CD4-positive, alpha-beta memory T cell (primary cell): ENCODE measurements around the gene RBM19. TPM values are rescaled to one million over a fixed set of nuclear protein-coding genes. Genes with fewer than 3 reads are reported as not detected.

Experiments
- CTCF ChIA-PET: fragments of 350-600 bp; sonication (Branson Sonifier 250); formaldehyde crosslinking; loops from one replicate; lab custom pipeline; 2021; ENCODE audit warnings: inconsistent platforms; ENCODE audit not compliant: partially characterized antibody; lab: Charles Lee
- POLR2A ChIA-PET: fragments of 350-600 bp; sonication (Branson Sonifier 250); formaldehyde crosslinking; loops from one replicate; lab custom pipeline; 2021; ENCODE audit not compliant: partially characterized antibody; lab: Charles Lee
- DNase-seq, 5 donors: peaks; one replicate each; pipeline versions ENCODE4 v3.0.0 to v3.0.0-alpha.2; 2020 to 2022; ENCODE audit warnings: mixed read lengths in 1 of 5
- H3K27ac ChIP-seq: one replicate; pipeline ENCODE4 v1.7.0; 2013; ENCODE audit warnings: low read depth, low read length
- H3K27me3 ChIP-seq: 2 replicates; pipeline ENCODE4 v1.7.0; 2013; ENCODE audit warnings: mild to moderate bottlenecking, low read length, moderate library complexity; ENCODE audit not compliant: insufficient read depth
- H3K36me3 ChIP-seq: 2 replicates; pipeline ENCODE4 v1.7.0; 2013; ENCODE audit warnings: mild to moderate bottlenecking, low read length, moderate library complexity; ENCODE audit not compliant: insufficient read depth
- H3K4me1 ChIP-seq: 2 replicates; pipeline ENCODE4 v1.7.0; 2013; ENCODE audit warnings: mild to moderate bottlenecking, low read length, moderate library complexity; ENCODE audit not compliant: insufficient read depth
- H3K4me3 ChIP-seq, 2 donors: one replicate each; pipeline ENCODE4 v1.7.0; 2013; ENCODE audit warnings: low read length in 2 of 2, mild to moderate bottlenecking in 1 of 2
- H3K9me3 ChIP-seq, 2 donors: one replicate each; pipeline ENCODE4 v1.7.0; 2013; ENCODE audit warnings: low read length in 2 of 2, control low read depth in 1 of 2; ENCODE audit not compliant: control insufficient read depth in 1 of 2
- H3K27ac Mint-ChIP-seq, 7 donors: one replicate each; pipeline ENCODE4 v1.8.0; 2020 to 2021; ENCODE audit warnings: mixed read lengths in 7 of 7, mild to moderate bottlenecking in 6 of 7, inconsistent platforms in 3 of 7, moderate library complexity in 3 of 7
- H3K27me3 Mint-ChIP-seq, 2 donors: one replicate each; pipeline ENCODE4 v1.8.0; 2020 to 2021; ENCODE audit warnings: mixed read lengths in 2 of 2
- H3K36me3 Mint-ChIP-seq, 2 donors: one replicate each; pipeline ENCODE4 v1.8.0; 2020 to 2021; ENCODE audit warnings: mixed read lengths in 2 of 2, inconsistent platforms in 1 of 2, mild to moderate bottlenecking in 1 of 2
- H3K4me1 Mint-ChIP-seq, 4 donors: one replicate each; pipeline ENCODE4 v1.8.0; 2020 to 2021; ENCODE audit warnings: mixed read lengths in 4 of 4, mild to moderate bottlenecking in 1 of 4
- H3K4me3 Mint-ChIP-seq, 8 donors: one replicate each; pipeline ENCODE4 v1.8.0; 2020 to 2021; ENCODE audit warnings: mixed read lengths in 8 of 8, mild to moderate bottlenecking in 7 of 8, moderate library complexity in 6 of 8, inconsistent platforms in 3 of 8
- H3K9me3 Mint-ChIP-seq, 8 donors: one replicate each; pipeline ENCODE4 v1.8.0; 2020 to 2021; ENCODE audit warnings: mixed read lengths in 8 of 8, mild to moderate bottlenecking in 5 of 8, inconsistent platforms in 3 of 8, moderate library complexity in 1 of 8
- intact Hi-C: fragments of 100-400 bp; cut with micrococcal nuclease; formaldehyde crosslinking; loops from one replicate; pipeline ENCODE4 v1.15.1; 2023
- polyA plus RNA-seq, 2 donors: library from polyadenylated mRNA; unstranded; fragments of 300-500 nt; fragmentation: Illumina TruSeq; gene quantifications; one replicate each; pipeline ENCODE4 v1.2.3, GENCODE V29; 2021
- total RNA-seq, 2 experiments: library from RNA; stranded (reverse); gene quantifications; one replicate each; pipeline ENCODE4 v1.2.3, GENCODE V29; 2021

Gene RBM19
- total and polyA plus RNA-seq, 4 experiments from 2014 or later = 2.9 to 78.4 (median 42.4) TPM

DNA sequence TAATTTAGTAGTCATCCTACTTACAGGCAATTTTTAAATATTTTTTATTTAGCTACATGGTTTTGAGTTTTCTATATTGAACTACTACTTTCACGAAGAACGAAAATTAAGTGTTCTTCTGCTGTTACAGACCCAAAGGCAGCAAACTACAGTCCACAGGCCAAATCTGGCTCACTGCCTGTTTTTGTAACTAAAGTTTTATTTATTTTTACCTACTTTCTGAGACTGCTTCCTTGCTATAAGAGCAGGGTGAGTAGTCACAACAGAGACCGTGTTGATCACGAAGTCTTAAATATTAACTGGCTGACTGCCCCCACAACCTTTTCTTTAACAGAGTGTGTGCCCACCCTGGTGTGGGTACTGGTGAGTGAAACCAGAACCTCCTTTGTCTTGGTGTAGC, 11.6 kb downstream of the RBM19 start:
- no peak overlapping the region for H3K27ac Mint-ChIP-seq
- H3K27me3 Mint-ChIP-seq = no peaks in the 10 kb centered on the region
- ChIA-PET CTCF (interaction anchor here (3.4 kb wide), 1 partner anchor 13 kb away, joined by 12 read pairs; the partner anchor contains the start of gene RBM19), POLR2A (no interaction called here)
- no peak overlapping the region for H3K4me3 Mint-ChIP-seq
- DNase-seq = no peak
- H3K4me1 Mint-ChIP-seq = peaks cover 0 to 4% (median 0%) of the 10 kb centered on the region in 4 donors
- intact Hi-C loops = no loop called here
- no peaks in the 10 kb centered on the region for H3K9me3 Mint-ChIP-seq
- no peaks in the 10 kb centered on the region for H3K4me1 ChIP-seq
- no peak overlapping the region for H3K4me3 ChIP-seq
- H3K36me3 Mint-ChIP-seq = peaks cover 60 to 90% of the 10 kb centered on the region in 2 donors
- no peaks in the 10 kb centered on the region for H3K27me3 ChIP-seq
- H3K36me3 ChIP-seq = peaks cover 82% of the 10 kb centered on the region
- no peak overlapping the region for H3K27ac ChIP-seq
- no peaks in the 10 kb centered on the region for H3K9me3 ChIP-seq

DNA sequence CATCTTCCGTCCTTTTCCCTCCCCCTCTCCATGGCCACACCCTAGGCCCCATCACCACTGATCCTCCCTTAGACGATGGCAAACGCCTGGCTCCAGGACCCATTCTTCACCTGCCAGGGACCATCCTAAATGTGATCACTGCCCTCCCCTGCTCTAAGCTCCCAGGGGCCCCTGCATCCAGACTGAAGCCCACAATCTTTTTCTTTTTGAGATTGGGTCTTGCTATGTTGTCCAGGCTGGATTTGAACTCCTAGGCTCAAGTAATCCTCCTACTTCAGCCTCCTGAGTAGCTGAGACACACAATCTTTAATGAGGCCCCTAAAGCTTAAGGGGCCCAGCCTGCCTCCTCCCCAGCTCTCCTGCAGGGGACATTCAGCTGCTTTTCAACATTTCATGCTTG, 15.3 kb downstream of the RBM19 start:
- intact Hi-C loops = no loop called here
- Mint-ChIP-seq H3K9me3 (no peaks in the 10 kb centered on the region), H3K4me1 (no peaks in the 10 kb centered on the region), H3K36me3 (peaks cover 67 to 94% of the 10 kb centered on the region in 2 donors), H3K4me3 (no peak overlapping the region), H3K27me3 (no peaks in the 10 kb centered on the region), H3K27ac (peak overlapping the region in 1 of 7 donors; percentile 62)
- DNase-seq = no peak
- Histone ChIP-seq H3K4me3 (no peak overlapping the region), H3K36me3 (peaks cover 86% of the 10 kb centered on the region), H3K9me3 (no peaks in the 10 kb centered on the region), H3K27me3 (no peaks in the 10 kb centered on the region), H3K4me1 (no peaks in the 10 kb centered on the region), H3K27ac (no peak overlapping the region)
- CTCF ChIA-PET = no interaction called here
- POLR2A ChIA-PET = no interaction called here

DNA sequence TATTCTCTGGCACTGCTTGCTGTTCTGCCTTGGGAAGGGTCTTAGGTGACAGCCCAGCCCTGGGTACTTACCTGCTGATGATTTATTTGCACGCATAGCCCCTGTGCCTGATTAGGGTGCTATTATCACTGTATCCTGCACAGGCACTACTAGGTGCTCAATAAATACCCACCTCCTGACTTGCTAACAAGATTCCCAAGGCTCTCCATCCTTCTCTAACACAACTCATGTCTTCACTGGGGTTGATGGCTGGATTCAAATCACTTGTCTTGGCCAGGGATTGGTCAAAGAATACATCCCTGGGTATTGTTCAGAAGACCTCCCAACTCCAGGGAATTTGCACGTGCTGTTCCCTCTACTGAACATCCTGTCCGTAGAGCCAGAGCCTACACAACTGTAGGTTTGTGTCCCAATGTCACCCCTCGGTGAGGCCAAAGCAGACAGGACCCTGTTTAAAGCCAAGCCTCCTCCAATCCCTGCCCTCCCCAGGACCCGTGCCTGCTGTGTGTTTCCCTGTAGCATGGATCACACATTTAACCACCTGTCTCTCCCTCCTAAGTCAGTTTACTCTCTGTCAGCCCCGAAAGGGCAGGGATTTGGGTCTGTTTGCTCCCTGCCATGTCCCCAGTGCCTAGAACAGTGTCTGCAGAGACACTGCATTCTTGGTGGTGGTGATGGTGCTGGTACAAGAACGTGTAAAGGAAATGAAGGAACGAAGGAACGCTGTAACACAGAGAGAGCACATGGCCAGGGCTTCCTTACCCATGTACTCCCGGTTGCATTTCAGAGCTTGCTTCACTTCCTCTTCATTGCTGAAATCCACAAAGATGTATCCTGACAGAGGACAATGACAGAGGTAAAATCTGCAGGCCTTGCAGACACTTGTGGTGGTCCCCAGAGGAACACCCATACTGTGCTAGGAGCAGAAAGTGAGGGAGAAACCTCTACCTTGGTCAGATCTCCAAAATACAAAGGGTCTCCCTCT, 16.5 kb downstream of the RBM19 start:
- no peaks in the 10 kb centered on the region for H3K4me1 Mint-ChIP-seq
- H3K27me3 Mint-ChIP-seq = no peaks in the 10 kb centered on the region
- H3K27ac Mint-ChIP-seq = peak overlapping the region in 2 of 7 donors; percentile 25 to 62
- H3K27me3 ChIP-seq = no peaks in the 10 kb centered on the region
- ChIA-PET POLR2A (no interaction called here), CTCF (no interaction called here)
- intact Hi-C loops = no loop called here
- peaks cover 71 to 94% of the 10 kb centered on the region in 2 donors for H3K36me3 Mint-ChIP-seq
- H3K4me1 ChIP-seq = no peaks in the 10 kb centered on the region
- peaks cover 82% of the 10 kb centered on the region for H3K36me3 ChIP-seq
- H3K27ac ChIP-seq = no peak overlapping the region
- H3K9me3 Mint-ChIP-seq = no peaks in the 10 kb centered on the region
- no peak overlapping the region for H3K4me3 Mint-ChIP-seq
- no peak for DNase-seq
- no peaks in the 10 kb centered on the region for H3K9me3 ChIP-seq
- H3K4me3 ChIP-seq = no peak overlapping the region

DNA sequence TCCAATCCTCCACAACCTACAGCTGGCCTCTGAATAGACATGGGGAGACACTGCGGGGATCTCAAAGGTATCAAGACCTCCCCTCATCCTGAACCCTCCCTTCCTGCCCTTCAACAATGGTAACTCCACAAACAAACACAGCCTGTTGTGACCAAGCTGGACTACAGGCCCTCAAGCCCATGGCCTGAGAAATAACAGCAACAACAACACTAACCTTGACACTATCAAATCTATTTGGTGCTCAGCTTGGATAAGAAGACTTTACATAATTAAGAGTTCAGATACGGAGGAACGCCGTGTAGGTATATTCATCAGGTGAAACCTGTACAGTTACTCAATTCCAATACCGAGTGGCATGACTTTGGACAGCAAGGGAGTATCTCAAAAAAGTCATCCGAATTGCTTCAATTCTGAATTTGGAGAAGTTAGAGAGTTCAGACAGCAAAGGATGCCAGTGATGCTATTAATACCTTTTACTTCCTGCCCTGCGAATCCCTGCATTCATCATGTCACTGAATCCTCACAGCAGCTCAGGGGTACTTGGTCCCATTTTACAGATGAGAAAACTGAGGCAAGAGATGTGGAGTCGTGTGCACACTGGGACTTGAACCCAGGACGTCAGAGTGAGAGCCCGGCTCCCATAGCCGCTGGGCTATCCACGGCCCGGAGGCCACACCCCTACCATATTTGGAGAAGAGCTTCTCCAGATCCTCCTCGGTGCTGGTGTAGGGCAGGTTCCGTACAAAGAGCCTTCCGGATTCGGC, 17.8 kb downstream of the RBM19 start:
- H3K9me3 Mint-ChIP-seq = no peaks in the 10 kb centered on the region

DNA sequence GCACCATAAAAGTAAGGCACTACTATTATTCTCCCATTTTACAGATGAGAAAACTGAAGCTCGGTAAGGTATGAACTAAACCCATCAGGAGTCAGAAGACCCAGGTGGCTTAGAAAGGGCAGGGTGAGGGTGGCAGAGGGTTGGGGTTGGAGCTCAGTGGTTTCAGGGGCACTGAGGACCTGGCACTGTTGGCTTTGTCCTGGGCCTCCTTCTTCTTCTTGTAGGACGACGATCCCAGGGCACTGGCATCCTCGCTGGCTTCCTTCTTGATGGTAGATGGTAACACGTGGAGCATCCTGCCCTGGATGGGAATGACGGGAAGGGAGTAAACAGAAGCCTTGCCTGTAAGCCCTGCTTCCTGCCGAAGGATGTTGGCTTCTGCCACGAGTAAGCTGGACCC, 19.9 kb downstream of the RBM19 start:
- no peaks in the 10 kb centered on the region for H3K27me3 Mint-ChIP-seq
- CTCF ChIA-PET = no interaction called here
- H3K4me1 Mint-ChIP-seq = no peaks in the 10 kb centered on the region
- Histone ChIP-seq H3K9me3 (no peaks in the 10 kb centered on the region), H3K4me1 (no peaks in the 10 kb centered on the region), H3K4me3 (no peak overlapping the region), H3K27ac (no peak overlapping the region), H3K36me3 (peaks cover 81% of the 10 kb centered on the region), H3K27me3 (no peaks in the 10 kb centered on the region)
- H3K4me3 Mint-ChIP-seq = no peak overlapping the region
- POLR2A ChIA-PET = no interaction called here
- H3K27ac Mint-ChIP-seq = no peak overlapping the region
- DNase-seq = no peak
- H3K9me3 Mint-ChIP-seq = no peaks in the 10 kb centered on the region
- intact Hi-C loops = no loop called here
- peaks cover 75 to 89% of the 10 kb centered on the region in 2 donors for H3K36me3 Mint-ChIP-seq

More for the DNA sequence above, 17.8 kb downstream of the RBM19 start:
- Histone ChIP-seq H3K36me3 (peaks cover 80% of the 10 kb centered on the region), H3K4me1 (no peaks in the 10 kb centered on the region), H3K27ac (no peak overlapping the region), H3K9me3 (no peaks in the 10 kb centered on the region), H3K27me3 (no peaks in the 10 kb centered on the region), H3K4me3 (no peak overlapping the region)
- intact Hi-C loops = no loop called here
- no peak overlapping the region for H3K27ac Mint-ChIP-seq
- no peaks in the 10 kb centered on the region for H3K27me3 Mint-ChIP-seq
- no peak for DNase-seq
- no peaks in the 10 kb centered on the region for H3K4me1 Mint-ChIP-seq
- H3K36me3 Mint-ChIP-seq = peaks cover 64 to 86% of the 10 kb centered on the region in 2 donors
- ChIA-PET CTCF (no interaction called here), POLR2A (no interaction called here)
- H3K4me3 Mint-ChIP-seq = peak overlapping the region in 1 of 8 donors; percentile 56

DNA sequence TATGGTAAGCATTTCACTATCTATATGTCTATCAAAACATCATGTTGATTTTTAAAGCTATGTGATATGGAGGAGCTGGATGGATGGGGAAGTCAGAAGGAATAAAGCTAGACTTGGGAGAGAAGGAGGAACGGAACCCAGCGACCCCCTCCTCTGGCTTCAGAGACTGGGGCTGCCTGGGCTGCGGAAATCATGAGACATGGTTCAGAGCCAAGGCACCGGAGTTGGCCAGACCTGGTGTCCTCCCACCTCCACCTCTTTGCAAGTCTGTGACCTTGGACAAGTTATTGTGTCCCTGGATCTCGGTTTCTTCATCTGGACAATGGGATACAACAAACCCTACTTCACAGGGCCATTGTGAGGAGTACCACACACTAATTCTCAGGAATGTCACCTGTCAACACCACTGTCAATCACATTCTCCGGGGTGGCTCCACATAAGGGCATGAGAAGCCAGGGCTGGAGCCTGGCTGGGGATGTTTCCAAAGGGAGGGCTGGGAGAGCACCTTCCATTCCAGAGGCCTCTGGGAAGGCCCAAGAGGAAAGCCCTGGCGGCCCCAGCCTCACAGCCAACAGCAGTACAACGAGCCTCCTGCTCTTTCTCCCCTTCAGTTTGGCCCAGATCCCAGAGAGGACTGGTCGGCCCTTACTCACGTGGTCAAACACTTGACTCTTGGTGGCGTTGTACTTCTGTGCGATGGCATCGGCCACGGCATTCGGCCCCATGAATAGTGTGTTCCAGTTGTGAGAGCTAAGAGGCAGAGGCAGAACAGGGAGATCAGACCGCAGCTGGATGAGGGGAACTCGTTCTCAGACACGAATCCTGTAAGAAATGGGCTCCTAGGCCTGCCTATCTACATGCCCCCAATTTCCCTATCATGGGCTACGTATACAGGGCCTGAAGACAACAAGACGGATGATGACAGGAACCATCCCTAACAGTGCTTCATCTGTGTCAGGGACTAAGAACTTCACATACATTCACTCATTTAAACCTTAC, 20.7 kb downstream of the RBM19 start:
- POLR2A ChIA-PET = no interaction called here

More for the DNA sequence above, 20.7 kb downstream of the RBM19 start:
- Mint-ChIP-seq H3K27me3 (no peaks in the 10 kb centered on the region), H3K4me1 (no peaks in the 10 kb centered on the region), H3K9me3 (no peaks in the 10 kb centered on the region), H3K36me3 (peaks cover 76 to 88% of the 10 kb centered on the region in 2 donors), H3K27ac (peak overlapping the region in 1 of 7 donors; percentile 4), H3K4me3 (peak overlapping the region in 1 of 8 donors; percentile 27)
- Histone ChIP-seq H3K4me1 (no peaks in the 10 kb centered on the region), H3K27me3 (no peaks in the 10 kb centered on the region), H3K9me3 (no peaks in the 10 kb centered on the region), H3K36me3 (peaks cover 84% of the 10 kb centered on the region), H3K27ac (no peak overlapping the region), H3K4me3 (no peak overlapping the region)
- CTCF ChIA-PET = no interaction called here
- intact Hi-C loops = no loop called here
- DNase-seq = no peak
